GM18870 (cell line): ENCODE results near the gene GMIP.
"Not testable (repeated sequence)": the region's sequence is repeated elsewhere in the genome, so short reads cannot be mapped to it uniquely, and the experiment has no call there.

Experiments
- ATAC-seq: cut with Tn5 transposase; IDR thresholded peaks from one replicate; pipeline ENCODE4 v1.9.1; 2021; ENCODE audit warnings: moderate library complexity; ENCODE audit not compliant: unreplicated experiment

GMIP gene

DNA sequence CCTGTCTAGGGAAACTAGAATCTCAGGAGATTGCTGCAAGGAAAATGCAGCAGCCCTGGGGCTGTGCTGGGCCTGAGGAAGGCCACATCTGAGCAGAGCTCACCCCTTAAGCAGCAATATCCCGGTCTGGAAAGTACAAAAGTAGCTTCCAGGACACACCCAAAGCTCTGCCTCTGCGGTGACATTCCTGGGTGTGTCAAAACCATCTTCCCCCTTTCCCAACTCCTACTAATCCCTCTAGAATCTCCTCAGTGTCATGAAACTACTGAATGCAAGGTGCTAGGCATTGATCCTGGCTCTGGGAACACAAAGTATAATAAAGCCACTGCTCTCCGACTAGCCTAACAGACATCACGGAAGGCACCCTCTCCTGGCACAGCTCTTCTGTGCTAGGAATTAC, 30.0 kb downstream of the GMIP start:
- ATAC-seq, result no peak

DNA sequence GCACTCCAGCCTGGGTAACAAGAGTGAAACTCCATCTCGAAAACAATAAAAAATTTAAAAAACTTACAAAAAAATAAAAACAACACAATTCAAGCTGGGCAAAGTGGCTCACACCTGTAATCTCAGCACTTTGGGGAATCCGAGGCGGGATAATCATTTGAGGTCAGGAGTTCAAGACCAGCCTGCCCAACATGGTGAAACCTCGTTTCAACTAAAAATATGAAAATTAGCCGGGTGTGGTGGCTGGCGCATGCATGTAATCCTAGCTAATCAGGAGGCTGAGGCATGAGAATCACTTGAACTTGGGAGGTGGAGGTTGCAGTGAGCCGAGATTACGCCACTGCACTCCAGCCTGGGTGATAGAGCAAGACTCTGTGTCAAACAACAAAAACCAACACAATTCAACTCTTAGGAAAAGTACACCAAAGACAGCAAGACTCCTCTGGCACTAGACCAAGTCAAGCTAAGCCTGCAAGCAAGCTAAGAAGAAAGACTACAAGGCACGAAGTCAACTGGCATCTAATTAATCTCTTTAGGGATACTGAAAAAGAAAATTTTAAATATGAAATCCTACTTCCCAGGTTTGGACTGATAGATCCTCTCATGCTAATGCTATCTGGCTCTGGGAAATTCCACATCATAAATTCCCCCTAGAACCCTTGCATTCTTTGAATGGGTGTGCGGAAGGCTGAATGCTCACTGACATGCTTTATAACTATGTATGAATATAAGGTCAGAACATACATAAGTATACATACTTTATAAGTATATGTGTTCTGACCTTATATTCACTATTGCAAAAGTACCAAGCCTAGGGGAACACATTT, 32.9 kb downstream of the GMIP start:
- ATAC-seq, result no peak

DNA sequence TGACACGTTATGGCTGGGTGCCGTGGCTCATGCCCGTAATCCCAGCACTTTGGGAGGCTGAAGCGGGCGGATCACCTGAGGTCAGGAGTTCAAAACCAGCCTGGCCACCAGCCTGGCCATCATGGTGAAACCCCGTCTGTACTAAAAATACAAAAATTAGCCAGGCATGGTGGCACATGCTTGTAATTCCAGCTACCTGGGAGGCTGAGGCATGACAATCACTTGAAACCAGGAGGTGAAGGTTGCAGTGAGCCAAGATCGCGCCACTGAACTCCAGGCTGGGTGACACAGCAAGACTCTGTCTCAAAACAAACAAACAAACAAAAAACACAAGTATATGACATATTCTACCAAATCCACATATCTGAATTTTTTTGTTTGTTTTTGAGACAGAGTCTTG, 36.8 kb downstream of the GMIP start:
- ATAC-seq, result not testable (repeated sequence)

- peak; percentile 56 for ATAC-seq
These were observed 37.4 kb downstream of the GMIP start for GRCh38 chr19:19606021-19606420.

- ATAC-seq, result no peak
These were observed 40.6 kb downstream of the GMIP start for GRCh38 chr19:19602713-19603324.

DNA sequence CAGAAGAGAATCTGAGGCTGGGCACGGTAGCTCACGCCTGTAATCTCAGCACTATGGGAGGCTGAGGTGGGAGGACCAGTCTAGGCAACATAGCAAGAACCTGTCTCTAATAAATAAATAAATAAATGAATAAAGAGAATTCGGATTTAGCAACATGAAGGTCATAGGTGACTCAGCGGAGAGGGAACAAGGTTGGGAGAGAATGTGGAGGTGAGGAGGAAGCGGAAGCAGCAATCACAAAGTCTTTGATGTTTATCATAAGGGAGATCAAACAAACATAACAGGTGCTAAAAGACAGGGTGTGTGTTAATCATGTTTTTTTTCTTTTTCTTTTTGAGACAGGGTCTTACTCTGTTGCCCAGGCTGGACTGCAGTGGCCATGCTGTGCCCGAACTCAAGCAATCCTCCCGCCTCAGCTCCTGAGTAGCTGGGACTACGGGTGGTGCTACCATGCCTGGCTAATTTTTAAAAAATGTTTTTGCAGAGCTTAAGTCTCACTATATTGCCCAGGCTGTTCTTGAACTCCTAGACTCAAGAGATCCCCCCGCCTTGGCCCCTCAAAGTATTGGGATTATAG, 41.2 kb downstream of the GMIP start:
- ATAC-seq, result no peak

DNA sequence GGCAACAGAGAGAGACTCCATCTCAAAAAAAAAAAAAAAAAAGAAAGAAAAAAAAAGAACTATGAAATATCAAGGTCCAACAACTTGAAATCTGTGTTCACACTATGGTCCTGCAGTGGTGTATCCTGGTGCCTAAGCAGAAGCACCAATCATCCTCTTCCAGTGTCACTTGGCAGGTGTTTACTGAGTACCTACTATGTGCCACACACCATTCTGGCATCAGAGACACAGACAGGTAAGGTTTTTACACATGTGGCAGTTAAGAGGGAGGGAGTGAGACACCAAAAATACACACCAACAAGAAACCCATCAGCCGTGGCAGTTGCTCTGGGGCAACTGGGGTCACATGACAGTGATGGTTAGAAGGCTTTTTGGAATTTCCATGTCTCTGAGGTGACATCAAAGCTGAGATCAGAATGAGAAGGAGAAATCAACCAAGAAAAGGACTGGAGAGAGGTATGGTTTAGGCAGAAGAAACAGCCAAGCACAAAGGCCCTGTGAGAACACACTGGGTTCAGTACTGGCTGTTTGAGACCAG, 42.6 kb downstream of the GMIP start:
- ATAC-seq, result no peak

- ATAC-seq, result not testable (repeated sequence)
These were observed 44.6 kb downstream of the GMIP start for GRCh38 chr19:19598728-19599451.

DNA sequence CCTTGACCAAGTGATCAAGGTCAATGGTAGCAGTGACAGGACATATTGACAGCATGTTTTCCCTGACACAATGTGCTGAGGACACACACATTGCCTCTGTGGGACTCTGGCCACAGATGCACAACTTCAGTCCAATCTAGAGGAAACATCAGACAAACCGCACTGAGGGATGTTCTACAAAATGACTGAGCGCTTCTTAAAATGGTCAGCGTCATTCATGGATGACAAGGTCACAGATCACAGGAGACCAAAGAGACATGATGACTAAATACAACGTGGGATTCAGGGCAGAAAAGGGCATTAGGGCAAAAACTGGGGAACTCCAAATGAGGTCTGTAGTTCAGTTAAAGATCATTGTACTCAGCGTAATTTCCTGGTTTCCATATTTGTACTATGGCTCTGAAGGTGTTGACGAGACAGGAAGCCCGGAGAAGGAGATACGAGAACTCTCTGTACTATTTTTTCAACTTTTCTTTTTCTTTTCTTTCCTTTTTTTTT, 45.6 kb downstream of the GMIP start:
- ATAC-seq, result peak; percentile 77

- ATAC-seq, result no peak
These were observed 48.2 kb downstream of the GMIP start for GRCh38 chr19:19595171-19595701.

DNA sequence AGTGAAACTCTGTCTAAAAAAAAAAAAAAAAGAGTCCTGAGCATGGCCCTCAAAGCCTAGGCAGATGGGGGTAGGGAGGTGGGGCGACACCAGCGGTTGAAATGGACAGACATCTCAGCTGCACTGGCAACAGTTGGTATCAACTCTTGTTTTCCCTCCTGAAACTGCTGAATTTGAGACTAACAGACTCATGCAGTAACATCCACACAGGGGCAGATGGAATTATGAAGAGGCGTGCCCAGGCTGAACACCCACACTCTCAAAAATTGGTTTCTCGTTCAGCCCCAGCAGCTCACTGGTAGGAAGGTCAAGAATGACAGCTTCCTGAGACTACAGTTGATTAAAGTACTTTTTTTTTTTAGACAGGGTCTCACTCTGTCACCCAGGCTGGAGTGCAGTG, 49.1 kb downstream of the GMIP start:
- no peak for ATAC-seq

- ATAC-seq, result no peak
These were observed 50.8 kb downstream of the GMIP start for GRCh38 chr19:19592690-19593089.

DNA sequence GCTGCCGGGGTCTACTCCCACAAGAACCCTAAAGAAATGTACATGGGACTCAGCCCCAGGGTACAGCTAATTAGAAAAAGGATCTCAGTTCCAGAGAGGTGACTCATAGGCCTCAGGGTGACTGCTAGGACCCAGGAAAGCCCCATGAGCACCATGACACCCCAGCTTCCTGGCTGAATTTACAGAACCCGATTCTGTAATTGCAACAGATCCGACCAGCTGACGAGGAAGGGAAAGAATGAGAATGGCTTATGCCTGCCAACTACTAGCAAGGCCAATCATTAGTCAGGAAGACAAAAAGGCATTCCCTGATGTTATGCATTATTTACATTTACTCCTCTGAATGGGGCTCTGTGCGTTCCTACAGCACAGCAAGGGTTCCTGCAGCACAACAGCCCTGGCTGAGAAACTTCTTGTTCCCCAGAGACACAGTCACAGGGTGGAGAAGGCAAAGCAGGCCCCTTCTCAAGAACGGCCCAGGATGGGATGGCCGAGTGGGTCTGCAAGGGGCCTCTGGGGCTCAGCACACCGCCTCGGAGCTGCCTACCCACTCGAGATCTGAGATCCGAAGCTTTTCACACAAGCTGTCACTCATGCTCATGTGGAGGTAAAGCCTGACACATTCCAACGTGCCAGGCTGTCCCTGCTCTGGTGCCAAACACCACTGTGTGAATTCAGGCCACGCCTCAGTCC, 52.2 kb downstream of the GMIP start:
- ATAC-seq, result no peak

GRCh38 chr19:19588546-19588945, 54.9 kb downstream of the GMIP start:
- ATAC-seq, result no peak

GRCh38 chr19:19587771-19588170, 55.7 kb downstream of the GMIP start:
- no peak for ATAC-seq

DNA sequence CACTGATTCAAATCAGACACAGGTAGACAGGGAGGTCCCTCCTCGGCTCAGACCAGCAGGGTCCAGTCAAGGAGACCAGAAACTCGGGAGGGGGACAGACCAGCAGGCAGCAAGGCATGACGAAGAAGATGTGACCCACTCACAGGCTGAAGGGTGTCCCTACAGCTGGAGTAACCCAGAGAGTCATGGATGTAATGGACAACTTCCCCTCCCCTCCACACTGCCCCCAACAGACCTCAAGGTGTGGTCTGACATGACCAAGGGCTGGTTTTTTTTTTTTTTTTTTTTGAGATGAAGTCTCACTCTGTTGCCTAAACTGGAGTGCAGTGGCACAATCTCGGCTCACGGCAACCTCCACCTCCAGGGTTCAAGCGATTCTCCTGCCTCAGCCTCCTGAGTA, 59.1 kb downstream of the GMIP start:
- no peak for ATAC-seq

- ATAC-seq, result no peak
These were observed 61.0 kb downstream of the GMIP start for GRCh38 chr19:19582471-19582870.

DNA sequence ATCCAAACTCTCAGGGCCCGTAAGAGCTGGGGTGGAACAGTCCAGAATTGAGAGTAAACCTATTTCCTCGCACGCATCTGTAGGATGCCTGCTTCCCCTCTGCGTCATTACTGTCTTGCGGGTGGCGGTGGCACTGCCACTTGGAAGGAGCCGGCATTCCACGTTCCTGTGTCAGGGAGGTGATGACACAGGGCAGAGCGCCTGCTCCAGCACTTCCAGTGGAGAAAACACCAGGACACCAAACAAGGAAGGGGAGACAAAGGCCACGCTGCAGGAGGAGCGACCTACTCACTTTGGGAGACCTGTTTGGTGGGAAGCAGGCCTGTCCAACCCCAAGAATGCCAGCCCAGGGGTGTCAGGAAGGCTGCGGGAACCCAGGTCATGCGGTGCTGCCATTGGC, 62.1 kb downstream of the GMIP start:
- ATAC-seq, result no peak

DNA sequence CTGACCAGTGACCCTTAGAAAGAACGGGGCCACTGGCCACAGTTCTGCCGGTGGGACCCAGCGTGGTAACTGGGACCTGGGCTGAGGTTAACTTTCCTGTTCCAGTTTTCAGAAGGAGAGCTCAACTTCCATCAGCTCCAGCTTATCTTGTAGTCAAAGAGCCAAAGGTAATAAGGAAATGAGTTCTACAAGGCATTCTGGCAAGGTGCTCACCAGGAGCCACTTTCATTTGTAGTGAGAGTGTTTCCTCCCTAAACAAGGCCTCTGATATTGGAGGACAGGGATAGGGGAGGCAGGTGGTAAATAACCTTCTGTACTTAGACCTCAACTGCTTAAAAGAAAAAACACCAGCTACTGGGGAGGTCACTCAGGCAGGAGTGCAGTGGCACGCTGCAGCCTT, 63.0 kb downstream of the GMIP start:
- no peak for ATAC-seq
